ENCODE results near the gene TPSD1. TPM values are rescaled to one million over a fixed set of nuclear protein-coding genes. Genes with fewer than 3 reads are reported as not detected.

TPSD1 gene
- total RNA-seq, 1 donor from 2014 or later, result not detected

DNA sequence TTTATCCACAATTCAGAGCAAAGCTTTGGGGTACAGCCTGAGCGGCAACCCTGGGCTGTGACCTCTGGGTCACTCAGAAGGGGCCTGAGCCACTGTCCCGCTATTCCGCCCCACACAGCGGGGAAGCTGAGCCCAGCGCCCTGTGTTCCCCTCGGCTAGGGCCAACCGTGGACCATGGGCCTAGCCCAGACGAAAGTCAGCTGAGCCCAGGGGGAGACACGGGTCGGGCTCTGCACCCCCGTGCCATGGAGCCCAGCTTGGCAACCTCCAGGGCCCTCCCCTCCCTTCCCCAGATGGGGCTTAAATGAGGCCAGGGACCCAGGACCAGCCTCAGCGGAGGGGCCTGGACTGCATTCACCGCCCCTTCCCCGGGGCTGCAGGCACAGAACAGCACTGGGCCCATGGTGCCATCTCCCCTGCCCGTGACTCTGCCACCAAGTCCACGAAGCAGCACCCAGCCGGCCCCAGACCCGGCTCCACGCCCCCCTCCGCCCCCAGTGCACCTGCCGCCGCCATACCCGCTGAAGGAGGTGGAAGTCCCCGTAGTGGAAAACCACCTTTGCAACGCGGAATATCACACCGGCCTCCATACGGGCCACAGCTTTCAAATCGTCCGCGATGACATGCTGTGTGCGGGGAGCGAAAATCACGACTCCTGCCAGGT is 1.8 kb downstream of the TPSD1 start:
- ChIA-PET POLR2A (interaction anchor here (0.6 kb wide), 1 partner anchor 24 kb away, joined by 4 read pairs; no protein-coding TSS in a partner anchor), CTCF (no interaction called here)
- Mint-ChIP-seq H3K9me3 (no peaks in the 10 kb centered on the region), H3K36me3 (ENCODE audit: low read depth) (no peaks in the 10 kb centered on the region), H3K27me3 (peaks cover 21% of the 10 kb centered on the region), H3K27ac (no peak overlapping the region), H3K4me1 (peaks cover 5% of the 10 kb centered on the region), H3K4me3 (no peak overlapping the region)
- ATAC-seq (ENCODE audit: low read depth), result no peak
- TF ChIP-seq, protein P1, sequence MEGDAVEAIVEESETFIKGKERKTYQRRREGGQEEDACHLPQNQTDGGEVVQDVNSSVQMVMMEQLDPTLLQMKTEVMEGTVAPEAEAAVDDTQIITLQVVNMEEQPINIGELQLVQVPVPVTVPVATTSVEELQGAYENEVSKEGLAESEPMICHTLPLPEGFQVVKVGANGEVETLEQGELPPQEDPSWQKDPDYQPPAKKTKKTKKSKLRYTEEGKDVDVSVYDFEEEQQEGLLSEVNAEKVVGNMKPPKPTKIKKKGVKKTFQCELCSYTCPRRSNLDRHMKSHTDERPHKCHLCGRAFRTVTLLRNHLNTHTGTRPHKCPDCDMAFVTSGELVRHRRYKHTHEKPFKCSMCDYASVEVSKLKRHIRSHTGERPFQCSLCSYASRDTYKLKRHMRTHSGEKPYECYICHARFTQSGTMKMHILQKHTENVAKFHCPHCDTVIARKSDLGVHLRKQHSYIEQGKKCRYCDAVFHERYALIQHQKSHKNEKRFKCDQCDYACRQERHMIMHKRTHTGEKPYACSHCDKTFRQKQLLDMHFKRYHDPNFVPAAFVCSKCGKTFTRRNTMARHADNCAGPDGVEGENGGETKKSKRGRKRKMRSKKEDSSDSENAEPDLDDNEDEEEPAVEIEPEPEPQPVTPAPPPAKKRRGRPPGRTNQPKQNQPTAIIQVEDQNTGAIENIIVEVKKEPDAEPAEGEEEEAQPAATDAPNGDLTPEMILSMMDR (IDR thresholded peaks at IDR 0.05), result no peak
- intact Hi-C loops (cut with micrococcal nuclease), result no loop called here
- no peak for DNase-seq

DNA sequence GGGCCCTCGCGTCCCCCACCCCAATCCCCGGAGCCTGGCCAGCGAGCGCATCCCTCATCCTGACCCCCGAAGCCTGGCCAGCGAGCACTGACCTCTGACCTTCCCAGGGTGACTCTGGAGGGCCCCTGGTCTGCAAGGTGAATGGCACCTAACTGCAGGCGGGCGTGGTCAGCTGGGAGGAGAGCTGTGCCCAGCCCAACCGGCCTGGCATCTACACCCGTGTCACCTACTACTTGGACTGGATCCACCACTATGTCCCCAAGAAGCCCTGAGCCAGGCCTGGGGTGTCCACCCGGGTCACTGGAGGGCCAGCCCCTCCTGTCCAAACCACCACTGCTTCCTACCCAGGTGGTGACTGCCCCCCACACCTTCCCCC is 2.3 kb downstream of the TPSD1 start:
- TF ChIP-seq, protein P1 (IDR thresholded peaks at IDR 0.05), result no peak
- intact Hi-C loops (cut with micrococcal nuclease), result no loop called here
- Mint-ChIP-seq H3K27me3 (peaks cover 21% of the 10 kb centered on the region), H3K27ac (no peak overlapping the region), H3K4me1 (peaks cover 5% of the 10 kb centered on the region), H3K9me3 (no peaks in the 10 kb centered on the region), H3K36me3 (ENCODE audit: low read depth) (no peaks in the 10 kb centered on the region), H3K4me3 (no peak overlapping the region)
- ATAC-seq (ENCODE audit: low read depth), result no peak
- DNase-seq, result no peak
- ChIA-PET CTCF (no interaction called here), POLR2A (interaction anchor here (0.6 kb wide), 1 partner anchor 25 kb away, joined by 4 read pairs; no protein-coding TSS in a partner anchor)

- intact Hi-C loops (cut with micrococcal nuclease), result no loop called here
- ChIA-PET POLR2A (interaction anchor here (0.6 kb wide), 1 partner anchor 480 kb away, joined by 4 read pairs; no protein-coding TSS in a partner anchor), CTCF (no interaction called here)
- TF ChIP-seq, protein P1 (IDR thresholded peaks at IDR 0.05), result no peak
- no peak overlapping the region for H3K27ac Mint-ChIP-seq
- H3K27me3 Mint-ChIP-seq, result peaks cover 21% of the 10 kb centered on the region
- no peaks in the 10 kb centered on the region for H3K36me3 Mint-ChIP-seq (ENCODE audit: low read depth)
- H3K4me3 Mint-ChIP-seq, result peak overlapping the region; percentile 44
- peaks cover 5% of the 10 kb centered on the region for H3K4me1 Mint-ChIP-seq
- ATAC-seq (ENCODE audit: low read depth), result no peak
- H3K9me3 Mint-ChIP-seq, result no peaks in the 10 kb centered on the region
- DNase-seq, result no peak
Observed at GRCh38 chr16:1258906-1259759, 3.3 kb downstream of the TPSD1 start.

DNA sequence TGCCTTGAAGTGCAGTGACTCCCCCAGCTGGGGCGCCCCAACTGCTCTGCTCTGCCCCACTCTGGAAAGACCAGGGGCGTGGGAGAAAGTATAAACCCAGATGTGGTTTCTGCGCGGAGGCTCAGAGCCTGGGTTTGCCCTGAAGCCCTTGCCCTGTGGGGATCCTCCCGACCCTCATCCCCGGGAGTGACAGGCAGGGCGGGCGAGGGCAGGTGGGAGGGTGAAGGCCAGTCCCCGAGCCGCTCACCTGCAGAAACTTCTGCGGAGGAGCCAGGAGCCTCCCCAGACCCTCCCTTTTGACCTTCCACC is 3.8 kb downstream of the TPSD1 start:
- TF ChIP-seq, protein P1 (IDR thresholded peaks at IDR 0.05), result no peak
- no peak for DNase-seq
- Mint-ChIP-seq H3K36me3 (ENCODE audit: low read depth) (no peaks in the 10 kb centered on the region), H3K27ac (no peak overlapping the region), H3K9me3 (no peaks in the 10 kb centered on the region), H3K4me1 (peaks cover 5% of the 10 kb centered on the region), H3K4me3 (no peak overlapping the region), H3K27me3 (peaks cover 21% of the 10 kb centered on the region)
- CTCF ChIA-PET, result no interaction called here
- POLR2A ChIA-PET, result no interaction called here
- intact Hi-C loops (cut with micrococcal nuclease), result no loop called here
- no peak for ATAC-seq (ENCODE audit: low read depth)

DNA sequence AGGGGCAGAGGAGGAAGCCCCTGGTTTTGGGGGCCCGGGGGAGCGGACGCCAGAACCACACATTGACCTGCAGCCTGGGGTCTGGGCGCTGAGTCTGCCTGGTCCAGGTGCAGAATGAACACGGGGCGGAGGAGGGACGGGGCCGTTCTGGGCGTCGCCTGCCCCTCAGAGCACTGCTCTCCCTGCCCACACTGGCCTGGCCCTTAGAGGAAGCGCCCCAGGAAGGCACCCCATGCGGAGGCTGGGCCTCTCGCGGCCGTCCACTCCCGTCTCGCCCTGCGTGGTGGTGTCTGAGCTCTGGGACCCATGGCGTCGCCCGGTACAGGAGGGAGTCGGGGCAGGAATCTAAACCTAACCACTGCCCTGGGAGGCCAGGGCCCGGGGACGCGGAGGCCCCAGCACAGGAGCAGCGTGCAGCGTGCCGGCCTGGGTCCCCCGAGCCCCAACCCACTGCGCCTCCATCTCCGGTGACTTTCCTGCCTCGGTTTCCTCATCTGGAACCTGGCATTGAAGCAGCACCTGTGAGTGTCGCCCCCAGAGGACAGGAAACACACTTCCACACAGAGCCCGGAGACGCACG is 4.3 kb downstream of the TPSD1 start:
- no peak overlapping the region for H3K27ac Mint-ChIP-seq
- DNase-seq (no peak), ATAC-seq (ENCODE audit: low read depth) (no peak)
- peaks cover 21% of the 10 kb centered on the region for H3K27me3 Mint-ChIP-seq
- TF ChIP-seq, protein P1 (IDR thresholded peaks at IDR 0.05), result no peak
- H3K4me1 Mint-ChIP-seq, result peaks cover 5% of the 10 kb centered on the region
- no peak overlapping the region for H3K4me3 Mint-ChIP-seq
- ChIA-PET POLR2A (no interaction called here), CTCF (no interaction called here)
- H3K9me3 Mint-ChIP-seq, result no peaks in the 10 kb centered on the region
- intact Hi-C loops (cut with micrococcal nuclease), result no loop called here
- no peaks in the 10 kb centered on the region for H3K36me3 Mint-ChIP-seq (ENCODE audit: low read depth)
